Esophagus muscularis mucosa (tissue), 3 donors: ENCODE results near the gene AFAP1.

Experiments
- POLR2A ChIP-seq: fragments of 450-650 bp; IDR thresholded peaks from one replicate; pipeline ENCODE4 v1.6.1; 2017; ENCODE audit warnings: antibody characterized with exemption, moderate library complexity, mild to moderate bottlenecking, low read depth
- TF ChIP-seq, protein P1 (sequence below), 3 experiments: fragments of 200-600 bp in 2 of 3; fragments of 450-650 bp in 1 of 3; sonication (generic) in 2 of 3; IDR thresholded peaks; one replicate each; pipeline ENCODE4 v1.5.1; 2017 to 2019; ENCODE audit warnings: antibody characterized with exemption in 3 of 3, mild to moderate bottlenecking in 2 of 3, moderate library complexity in 1 of 3

DNA sequence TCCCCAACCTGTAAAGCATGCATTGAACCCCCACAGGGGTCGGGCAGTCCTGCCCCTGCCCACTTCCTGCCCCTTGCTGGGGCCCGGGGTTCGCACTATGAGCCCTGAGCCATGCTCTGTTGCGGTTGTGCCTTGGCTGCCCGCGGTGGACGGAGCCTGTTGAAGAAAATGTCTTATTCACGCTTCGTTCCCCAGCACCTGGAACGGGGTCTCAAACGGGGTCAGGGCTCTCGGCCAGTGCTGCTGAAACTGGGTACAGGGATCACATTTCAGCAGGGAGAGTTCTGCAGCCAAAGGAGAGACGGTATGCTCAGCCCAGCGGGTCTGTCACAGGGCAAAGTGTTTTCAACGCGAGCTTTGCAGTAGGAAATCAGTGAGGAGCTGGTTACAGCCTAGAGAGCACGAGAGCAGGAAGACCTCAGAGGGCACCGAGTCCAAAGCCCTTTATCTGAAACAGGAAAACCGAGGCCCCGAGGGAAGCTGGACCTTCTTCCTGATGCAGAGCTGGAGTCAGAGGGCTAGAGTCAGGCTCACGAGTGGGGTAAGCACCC is 46.3 kb upstream of the AFAP1 start:
- TF ChIP-seq, protein P1, sequence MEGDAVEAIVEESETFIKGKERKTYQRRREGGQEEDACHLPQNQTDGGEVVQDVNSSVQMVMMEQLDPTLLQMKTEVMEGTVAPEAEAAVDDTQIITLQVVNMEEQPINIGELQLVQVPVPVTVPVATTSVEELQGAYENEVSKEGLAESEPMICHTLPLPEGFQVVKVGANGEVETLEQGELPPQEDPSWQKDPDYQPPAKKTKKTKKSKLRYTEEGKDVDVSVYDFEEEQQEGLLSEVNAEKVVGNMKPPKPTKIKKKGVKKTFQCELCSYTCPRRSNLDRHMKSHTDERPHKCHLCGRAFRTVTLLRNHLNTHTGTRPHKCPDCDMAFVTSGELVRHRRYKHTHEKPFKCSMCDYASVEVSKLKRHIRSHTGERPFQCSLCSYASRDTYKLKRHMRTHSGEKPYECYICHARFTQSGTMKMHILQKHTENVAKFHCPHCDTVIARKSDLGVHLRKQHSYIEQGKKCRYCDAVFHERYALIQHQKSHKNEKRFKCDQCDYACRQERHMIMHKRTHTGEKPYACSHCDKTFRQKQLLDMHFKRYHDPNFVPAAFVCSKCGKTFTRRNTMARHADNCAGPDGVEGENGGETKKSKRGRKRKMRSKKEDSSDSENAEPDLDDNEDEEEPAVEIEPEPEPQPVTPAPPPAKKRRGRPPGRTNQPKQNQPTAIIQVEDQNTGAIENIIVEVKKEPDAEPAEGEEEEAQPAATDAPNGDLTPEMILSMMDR (IDR thresholded peaks at IDR 0.05) = no peak
- TF ChIP-seq POLR2A = no peak
